Neural cell (in vitro differentiated cells): Measurements from ENCODE around the gene SRD5A1.

Experiments used
- EZH2 ChIP-seq: fragments of 200-600, 300-800 bp; shearing (Covaris generic), sonication (generic); IDR thresholded peaks from 2 replicates; pipeline ENCODE4 v1.6.1; 2014; ENCODE audit warnings: antibody characterized with exemption, low read length, borderline replicate concordance, mild to moderate bottlenecking; ENCODE audit not compliant: insufficient read depth, poor library complexity, severe bottlenecking
- MXI1 ChIP-seq: fragments of 450-650 bp; conservative IDR thresholded peaks from 2 replicates; pipeline ENCODE4 v1.6.1; 2014; ENCODE audit warnings: antibody characterized with exemption, mild to moderate bottlenecking; ENCODE audit not compliant: poor library complexity, severe bottlenecking
- REST ChIP-seq: IDR thresholded peaks from 2 replicates; pipeline ENCODE4 v1.6.1; 2012; ENCODE audit warnings: borderline replicate concordance
- TF ChIP-seq, protein P1 (sequence below): fragments of 450-650 bp; IDR thresholded peaks from 2 replicates; pipeline ENCODE4 v1.5.1; 2014; ENCODE audit warnings: antibody characterized with exemption, mild to moderate bottlenecking, moderate library complexity; ENCODE audit not compliant: poor library complexity, severe bottlenecking

GRCh38 chr5:6597557-6597956 is 35.7 kb upstream of the SRD5A1 start:
- TF ChIP-seq, protein P1, sequence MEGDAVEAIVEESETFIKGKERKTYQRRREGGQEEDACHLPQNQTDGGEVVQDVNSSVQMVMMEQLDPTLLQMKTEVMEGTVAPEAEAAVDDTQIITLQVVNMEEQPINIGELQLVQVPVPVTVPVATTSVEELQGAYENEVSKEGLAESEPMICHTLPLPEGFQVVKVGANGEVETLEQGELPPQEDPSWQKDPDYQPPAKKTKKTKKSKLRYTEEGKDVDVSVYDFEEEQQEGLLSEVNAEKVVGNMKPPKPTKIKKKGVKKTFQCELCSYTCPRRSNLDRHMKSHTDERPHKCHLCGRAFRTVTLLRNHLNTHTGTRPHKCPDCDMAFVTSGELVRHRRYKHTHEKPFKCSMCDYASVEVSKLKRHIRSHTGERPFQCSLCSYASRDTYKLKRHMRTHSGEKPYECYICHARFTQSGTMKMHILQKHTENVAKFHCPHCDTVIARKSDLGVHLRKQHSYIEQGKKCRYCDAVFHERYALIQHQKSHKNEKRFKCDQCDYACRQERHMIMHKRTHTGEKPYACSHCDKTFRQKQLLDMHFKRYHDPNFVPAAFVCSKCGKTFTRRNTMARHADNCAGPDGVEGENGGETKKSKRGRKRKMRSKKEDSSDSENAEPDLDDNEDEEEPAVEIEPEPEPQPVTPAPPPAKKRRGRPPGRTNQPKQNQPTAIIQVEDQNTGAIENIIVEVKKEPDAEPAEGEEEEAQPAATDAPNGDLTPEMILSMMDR, result no peak
- no peak for TF ChIP-seq EZH2
- no peak for TF ChIP-seq MXI1
- no peak for TF ChIP-seq REST
